Measurements from ENCODE around the gene CNTNAP5. TPM values are rescaled to one million over a fixed set of nuclear protein-coding genes. Genes with fewer than 3 reads are reported as not detected.

Gene CNTNAP5
- total and polyA plus RNA-seq, 3 donors from 2014 or later = 0.29 to 0.39 (median 0.31) TPM

GRCh38 chr2:124325667-124326440 is 300.8 kb downstream of the CNTNAP5 start:
- Histone ChIP-seq H3K9me3 (no peaks in the 10 kb centered on the region), H3K36me3 (ENCODE audit: low read depth, missing control alignments) (no peaks in the 10 kb centered on the region), H3K4me1 (no peaks in the 10 kb centered on the region), H3K27me3 (no peaks in the 10 kb centered on the region), H3K27ac (no peak overlapping the region), H3K4me3 (no peak overlapping the region)
- WGBS, 2 donors = 62 to 88% methylated on average over 3 of the region's 3 CpGs
- DNase-seq = no peak
- intact Hi-C loops (cut with DNase I; ENCODE audit: low total_unique reads) = no loop called here
- TF ChIP-seq CTCF (IDR thresholded peaks at IDR 0.05) (peak in 1 of 3 experiments; percentile 37), POLR2A (IDR thresholded peaks at IDR 0.05) (no peak)

DNA sequence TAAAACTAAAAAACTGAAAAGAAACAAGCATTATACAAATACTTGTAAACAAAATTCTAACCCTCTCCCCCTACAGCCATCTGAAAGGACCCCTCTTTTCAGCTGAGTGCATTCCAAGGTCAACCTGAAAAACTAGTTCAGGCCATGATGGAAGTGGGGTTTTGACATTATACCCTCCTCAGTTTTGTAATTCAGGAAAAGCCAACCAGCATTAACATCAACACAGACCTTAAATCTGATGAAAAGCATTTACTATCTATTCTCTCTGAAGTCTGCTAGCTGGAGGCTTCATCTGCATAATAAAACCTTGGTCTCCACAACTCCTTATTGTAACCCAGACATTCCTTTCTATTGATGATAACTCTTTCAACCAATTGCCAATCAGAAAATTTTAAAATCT is 302.2 kb downstream of the CNTNAP5 start:
- TF ChIP-seq POLR2A (IDR thresholded peaks at IDR 0.05) (no peak), CTCF (IDR thresholded peaks at IDR 0.05) (no peak)
- DNase-seq = no peak
- intact Hi-C loops (cut with DNase I; ENCODE audit: low total_unique reads) = no loop called here
- H3K27me3 ChIP-seq = no peaks in the 10 kb centered on the region
- H3K9me3 ChIP-seq = no peaks in the 10 kb centered on the region
- H3K36me3 ChIP-seq (ENCODE audit: low read depth, missing control alignments) = no peaks in the 10 kb centered on the region
- H3K4me1 ChIP-seq = no peaks in the 10 kb centered on the region
- H3K27ac ChIP-seq = no peak overlapping the region
- H3K4me3 ChIP-seq = no peak overlapping the region

- Histone ChIP-seq H3K27me3 (no peaks in the 10 kb centered on the region), H3K9me3 (no peaks in the 10 kb centered on the region), H3K4me1 (no peaks in the 10 kb centered on the region), H3K36me3 (ENCODE audit: low read depth, missing control alignments) (no peaks in the 10 kb centered on the region), H3K27ac (no peak overlapping the region), H3K4me3 (no peak overlapping the region)
- DNase-seq = no peak
- intact Hi-C loops (cut with DNase I; ENCODE audit: low total_unique reads) = no loop called here
- TF ChIP-seq POLR2A (IDR thresholded peaks at IDR 0.05) (no peak), CTCF (IDR thresholded peaks at IDR 0.05) (no peak)
- WGBS, 2 donors = 47 to 55% methylated on average over 3 of the region's 3 CpGs
Measured at GRCh38 chr2:124328397-124328796, 303.3 kb downstream of the CNTNAP5 start.

- no peaks in the 10 kb centered on the region for H3K27me3 ChIP-seq
- no peak for DNase-seq
- WGBS, 2 donors = 80 to 85% methylated on average over 4 of the region's 4 CpGs
- no peaks in the 10 kb centered on the region for H3K9me3 ChIP-seq
- no peaks in the 10 kb centered on the region for H3K4me1 ChIP-seq
- no peak overlapping the region for H3K27ac ChIP-seq
- no peaks in the 10 kb centered on the region for H3K36me3 ChIP-seq (ENCODE audit: low read depth, missing control alignments)
- intact Hi-C loops (cut with DNase I; ENCODE audit: low total_unique reads) = no loop called here
- no peak overlapping the region for H3K4me3 ChIP-seq
- no peak for TF ChIP-seq POLR2A (IDR thresholded peaks at IDR 0.05)
- no peak for TF ChIP-seq CTCF (IDR thresholded peaks at IDR 0.05)
Measured at GRCh38 chr2:124333784-124334183, 308.7 kb downstream of the CNTNAP5 start.

DNA sequence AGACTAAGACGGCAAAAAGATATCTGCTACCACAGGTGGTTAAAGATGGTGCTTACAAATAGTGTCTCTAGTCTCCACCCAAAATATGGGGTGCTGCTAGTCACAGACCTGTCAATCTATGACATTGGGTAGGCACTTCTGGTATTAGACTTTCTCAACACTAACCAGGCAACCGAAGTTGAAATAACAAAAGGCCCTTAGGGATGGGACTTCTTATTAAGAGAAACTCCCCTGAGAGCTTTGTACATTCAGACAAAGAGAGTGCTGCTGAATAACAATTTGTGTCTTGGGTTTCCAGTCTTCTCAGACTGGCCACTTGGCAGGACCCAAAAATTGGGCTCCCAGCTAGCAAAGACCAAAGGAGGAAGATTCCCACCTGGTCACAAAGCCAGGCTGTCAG is 310.0 kb downstream of the CNTNAP5 start:
- Histone ChIP-seq H3K36me3 (ENCODE audit: low read depth, missing control alignments) (no peaks in the 10 kb centered on the region), H3K9me3 (no peaks in the 10 kb centered on the region), H3K4me1 (no peaks in the 10 kb centered on the region), H3K4me3 (no peak overlapping the region), H3K27me3 (no peaks in the 10 kb centered on the region), H3K27ac (no peak overlapping the region)
- TF ChIP-seq POLR2A (IDR thresholded peaks at IDR 0.05) (no peak), CTCF (IDR thresholded peaks at IDR 0.05) (no peak)
- intact Hi-C loops (cut with DNase I; ENCODE audit: low total_unique reads) = no loop called here
- no peak for DNase-seq
- 66 to 95% methylated on average over 2 of the region's 2 CpGs for WGBS, 2 donors
